ENCODE results near the gene DIP2B. TPM values are rescaled to one million over a fixed set of nuclear protein-coding genes. Genes with fewer than 3 reads are reported as not detected.

Gene DIP2B
- total and polyA plus RNA-seq, 12 donors = 3.0 to 21.5 (median 15.8) TPM

DNA sequence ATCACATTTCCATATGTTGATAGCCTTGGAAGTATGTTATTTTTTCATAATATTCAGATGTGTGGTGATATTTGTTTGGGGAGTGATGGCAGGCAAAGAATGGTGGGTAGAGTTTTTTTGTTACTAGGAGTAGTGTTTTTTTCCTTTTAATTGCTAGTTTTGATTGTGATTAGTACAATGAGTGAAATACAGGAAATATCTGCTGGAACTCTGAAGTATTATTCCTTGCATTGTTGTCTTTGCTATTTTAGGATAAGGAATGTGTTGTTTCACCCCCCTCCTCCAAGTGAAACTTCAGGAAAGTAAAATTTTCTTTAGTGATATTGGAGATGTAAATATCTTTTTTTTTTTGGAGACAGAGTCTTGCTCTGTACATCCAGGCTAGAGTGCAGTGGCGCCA is 105.4 kb downstream of the DIP2B start:
- H3K27ac ChIP-seq = peak overlapping the region in 3 of 10 donors; percentile 9 to 54 (median 15)
- no peaks in the 10 kb centered on the region for H3K36me3 ChIP-seq
- 75 to 79% methylated on average over 1 of the region's 1 CpG for WGBS, 2 donors
- TF ChIP-seq, protein P1, sequence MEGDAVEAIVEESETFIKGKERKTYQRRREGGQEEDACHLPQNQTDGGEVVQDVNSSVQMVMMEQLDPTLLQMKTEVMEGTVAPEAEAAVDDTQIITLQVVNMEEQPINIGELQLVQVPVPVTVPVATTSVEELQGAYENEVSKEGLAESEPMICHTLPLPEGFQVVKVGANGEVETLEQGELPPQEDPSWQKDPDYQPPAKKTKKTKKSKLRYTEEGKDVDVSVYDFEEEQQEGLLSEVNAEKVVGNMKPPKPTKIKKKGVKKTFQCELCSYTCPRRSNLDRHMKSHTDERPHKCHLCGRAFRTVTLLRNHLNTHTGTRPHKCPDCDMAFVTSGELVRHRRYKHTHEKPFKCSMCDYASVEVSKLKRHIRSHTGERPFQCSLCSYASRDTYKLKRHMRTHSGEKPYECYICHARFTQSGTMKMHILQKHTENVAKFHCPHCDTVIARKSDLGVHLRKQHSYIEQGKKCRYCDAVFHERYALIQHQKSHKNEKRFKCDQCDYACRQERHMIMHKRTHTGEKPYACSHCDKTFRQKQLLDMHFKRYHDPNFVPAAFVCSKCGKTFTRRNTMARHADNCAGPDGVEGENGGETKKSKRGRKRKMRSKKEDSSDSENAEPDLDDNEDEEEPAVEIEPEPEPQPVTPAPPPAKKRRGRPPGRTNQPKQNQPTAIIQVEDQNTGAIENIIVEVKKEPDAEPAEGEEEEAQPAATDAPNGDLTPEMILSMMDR (IDR thresholded peaks at IDR 0.05) = no peak
- H3K4me1 ChIP-seq = peaks cover 5 to 69% (median 47%) of the 10 kb centered on the region in 9 donors
- no peak overlapping the region for H3K4me3 ChIP-seq
- ATAC-seq (peak in 2 of 8 donors; percentile 41 to 50), DNase-seq (no peak)
- no peaks in the 10 kb centered on the region for H3K9me3 ChIP-seq
- no peaks in the 10 kb centered on the region for H3K27me3 ChIP-seq
- intact Hi-C loops (cut with DNase I) = loop anchor here in 1 of 10 donors (5.0 kb wide), 1 partner anchor 43 kb away; no protein-coding TSS in a partner anchor

DNA sequence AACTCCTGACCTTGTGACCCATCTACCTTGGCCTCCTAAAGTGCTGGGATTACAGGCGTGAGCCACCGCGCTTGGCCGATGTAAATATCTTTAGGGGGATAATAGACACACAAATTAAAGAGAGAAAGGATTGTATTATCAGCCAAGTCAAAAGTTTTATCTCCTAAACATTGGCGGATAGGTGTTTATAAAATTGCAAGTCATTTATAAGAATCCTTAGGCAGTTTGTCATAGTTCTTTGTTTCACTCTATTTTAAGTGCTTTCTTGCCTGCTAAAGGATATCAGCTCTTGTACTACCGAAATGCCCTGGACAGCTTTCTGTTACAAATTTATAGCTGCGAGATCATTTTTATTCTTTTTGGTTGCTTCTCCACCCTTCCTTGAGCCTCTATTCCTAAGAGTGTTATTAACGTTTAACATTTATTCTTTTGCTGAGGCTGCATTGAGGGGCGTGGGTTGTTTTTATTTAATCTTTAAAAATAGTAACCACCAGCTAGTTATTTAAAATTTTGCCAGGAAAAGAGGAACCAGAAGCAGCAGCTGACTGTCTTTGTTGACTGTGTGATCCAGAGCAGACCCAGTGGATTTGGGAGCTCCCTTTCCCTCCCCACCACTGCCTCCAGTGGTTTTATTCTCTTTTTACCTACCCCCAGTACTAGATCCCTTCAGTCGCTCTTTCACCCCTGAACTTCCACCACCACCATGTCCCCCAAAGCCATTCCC is 106.4 kb downstream of the DIP2B start:
- Histone ChIP-seq H3K27me3 (no peaks in the 10 kb centered on the region), H3K27ac (peak overlapping the region in 3 of 10 donors; percentile 9 to 54 (median 48)), H3K4me3 (no peak overlapping the region), H3K36me3 (no peaks in the 10 kb centered on the region), H3K9me3 (no peaks in the 10 kb centered on the region), H3K4me1 (peaks cover 6 to 76% (median 55%) of the 10 kb centered on the region in 9 donors)
- TF ChIP-seq, protein P1 (IDR thresholded peaks at IDR 0.05) = no peak
- WGBS, 2 donors = 66 to 69% methylated on average over 10 of the region's 10 CpGs
- DNase-seq (no peak), ATAC-seq (peak in 3 of 8 donors; percentile 25 to 43 (median 32))
- intact Hi-C loops (cut with DNase I) = loop anchor here in 1 of 10 donors (5.0 kb wide), 1 partner anchor 44 kb away; no protein-coding TSS in a partner anchor

DNA sequence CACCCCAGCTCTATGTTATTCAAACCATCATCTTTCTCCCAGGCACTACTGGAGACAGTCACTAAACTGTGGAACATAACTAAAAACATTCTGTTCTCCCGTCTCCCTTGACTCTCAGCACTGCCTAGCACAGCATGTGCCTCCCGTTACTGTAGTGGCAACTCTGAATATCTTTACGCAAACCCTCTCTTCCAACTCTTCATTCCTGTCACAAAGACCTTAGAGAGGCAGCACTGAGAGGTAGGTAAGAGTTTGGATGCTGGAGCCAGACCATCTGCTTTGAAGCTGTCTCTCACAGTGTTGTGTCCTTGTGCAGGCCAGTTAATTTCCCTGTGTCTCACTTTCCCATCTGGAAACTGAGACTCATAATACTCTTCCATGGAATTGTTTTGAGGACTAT is 108.1 kb downstream of the DIP2B start:
- Histone ChIP-seq H3K9me3 (no peaks in the 10 kb centered on the region), H3K4me1 (peaks cover 6 to 74% (median 53%) of the 10 kb centered on the region in 9 donors), H3K27ac (no peak overlapping the region), H3K27me3 (no peaks in the 10 kb centered on the region), H3K36me3 (no peaks in the 10 kb centered on the region), H3K4me3 (no peak overlapping the region)
- 87 to 97% methylated on average over 3 of the region's 3 CpGs for WGBS, 2 donors
- intact Hi-C loops (cut with DNase I) = loop anchor here in 1 of 10 donors (5.0 kb wide), 1 partner anchor 46 kb away; no protein-coding TSS in a partner anchor
- ATAC-seq = peak in 1 of 8 donors; percentile 34
- DNase-seq = no peak
- TF ChIP-seq, protein P1 (IDR thresholded peaks at IDR 0.05) = no peak

DNA sequence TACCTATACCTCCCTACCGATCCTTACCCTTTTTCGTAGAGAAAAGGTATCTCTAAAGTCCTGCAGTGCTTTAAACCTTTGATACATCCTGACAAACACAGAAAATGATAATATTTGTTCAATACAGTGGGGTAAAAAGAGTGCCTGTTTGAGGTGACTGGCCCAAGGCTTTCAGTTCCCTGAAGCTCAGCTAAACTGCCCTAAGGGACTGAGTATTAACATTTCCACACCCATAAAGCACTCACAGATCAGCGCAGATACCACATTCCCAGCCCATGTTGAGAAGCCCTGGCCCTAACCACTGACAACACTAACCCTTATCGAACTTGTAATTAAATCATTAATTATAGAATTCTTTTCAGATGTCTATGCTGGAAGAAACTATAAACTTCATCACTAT is 108.7 kb downstream of the DIP2B start:
- DNase-seq (no peak), ATAC-seq (no peak)
- Histone ChIP-seq H3K4me3 (no peak overlapping the region), H3K27me3 (no peaks in the 10 kb centered on the region), H3K27ac (no peak overlapping the region), H3K4me1 (peaks cover 6 to 71% (median 53%) of the 10 kb centered on the region in 9 donors), H3K9me3 (no peaks in the 10 kb centered on the region), H3K36me3 (no peaks in the 10 kb centered on the region)
- 93 to 95% methylated on average over 4 of the region's 4 CpGs for WGBS, 2 donors
- TF ChIP-seq, protein P1 (IDR thresholded peaks at IDR 0.05) = no peak
- intact Hi-C loops (cut with DNase I) = loop anchor here in 1 of 10 donors (5.0 kb wide), 1 partner anchor 46 kb away; no protein-coding TSS in a partner anchor
